ENCODE measurements around the gene PALLD. TPM values are rescaled to one million over a fixed set of nuclear protein-coding genes. Genes with fewer than 3 reads are reported as not detected.

PALLD gene
- total and polyA plus RNA-seq, 2 of the 13 experiments (the other 11 are each of a cell fraction or from before 2014, with no cell fraction given): 0.50 to 1.5 TPM

GRCh38 chr4:168623484-168623883 is 126.6 kb downstream of the PALLD start:
- TF ChIP-seq ZMYM2 (CRISPR knock-in tag; IDR thresholded peaks at IDR 0.05): no peak
- H3K27me3 ChIP-seq (ENCODE audit: control insufficient read depth in 1 of 2, insufficient read depth in 2 of 2, low read length in 2 of 2): peaks cover 0 to 3% of the 10 kb centered on the region in 2 experiments; a peak in 3 of 5 replicates
- H3K36me3 ChIP-seq (replicated peaks in 1 of 2; ENCODE audit: control insufficient read depth in 1 of 2, insufficient read depth in 2 of 2, low read length in 2 of 2): no peaks in the 10 kb centered on the region
- no peaks in the 10 kb centered on the region for H4K20me1 ChIP-seq (ENCODE audit: insufficient read depth, low read length)
- BruUV-seq (replicated peaks): no TSS peak
- 20% methylated on average over 5 of the region's 5 CpGs for WGBS (ENCODE audit: low lambda C conversion rate)
- H3K4me2 ChIP-seq (ENCODE audit: low read depth, low read length): no peak overlapping the region
- H3K9me3 ChIP-seq (ENCODE audit: low read length): no peaks in the 10 kb centered on the region
- intact Hi-C loops (cut with micrococcal nuclease; ENCODE audit: unreplicated experiment) (no loop called here), in situ Hi-C loops (cut with HindIII; ENCODE audit: extremely low pct_ligation_motif_present, low pct_unique_long_range_greater_than_20kb) (no loop called here)
- ChIA-PET POLR2A (no interaction called here), CTCF (ENCODE audit: low intra/inter-chr PET ratio, low total read pairs) (no interaction called here)
- H3K4me3 ChIP-seq (replicated peaks in 1 of 3; ENCODE audit: insufficient read depth in 1 of 3, low read depth in 2 of 3, low read length in 3 of 3): no peak overlapping the region
- H3K79me2 ChIP-seq (ENCODE audit: insufficient read depth, low read length): no peaks in the 10 kb centered on the region
- no peak for ATAC-seq
- no peak overlapping the region for H3K9ac ChIP-seq (ENCODE audit: insufficient read depth, low read depth, low read length)
- DNase-seq (ENCODE audit: low spot score): no peak
- H3K27ac ChIP-seq (ENCODE audit: extremely low read length, insufficient read depth, low read length): no peak overlapping the region
- no peaks in the 10 kb centered on the region for H3K4me1 ChIP-seq (ENCODE audit: insufficient read depth, low read length)
- no peak for FAIRE-seq
- H2AFZ ChIP-seq (ENCODE audit: low read length): no peak overlapping the region

- 31% methylated on average over 5 of the region's 5 CpGs for WGBS (ENCODE audit: low lambda C conversion rate)
- TF ChIP-seq ZSCAN31 (CRISPR knock-in tag; IDR thresholded peaks at IDR 0.05; ENCODE audit: low read depth): no peak
- no peak for TF ChIP-seq TFDP1 (CRISPR knock-in tag; IDR thresholded peaks at IDR 0.05; ENCODE audit: borderline replicate concordance)
- TF ChIP-seq ZNF235 (CRISPR knock-in tag; IDR thresholded peaks at IDR 0.05; ENCODE audit: borderline replicate concordance): no peak
- no peak for TF ChIP-seq TGIF2 (CRISPR knock-in tag; IDR thresholded peaks at IDR 0.05)
- TF ChIP-seq NFKB2 (CRISPR knock-in tag; IDR thresholded peaks at IDR 0.05; ENCODE audit: borderline replicate concordance): no peak
- TF ChIP-seq NR2F1 (CRISPR knock-in tag; IDR thresholded peaks at IDR 0.05): no peak
- TF ChIP-seq KLF6 (CRISPR knock-in tag; IDR thresholded peaks at IDR 0.05): no peak
- no peak for TF ChIP-seq CENPX (CRISPR knock-in tag; IDR thresholded peaks at IDR 0.05)
- H3K9ac ChIP-seq (ENCODE audit: insufficient read depth, low read depth, low read length): no peak overlapping the region
- intact Hi-C loops (cut with micrococcal nuclease; ENCODE audit: unreplicated experiment): no loop called here
- H4K20me1 ChIP-seq (ENCODE audit: insufficient read depth, low read length): no peaks in the 10 kb centered on the region
- no peaks in the 10 kb centered on the region for H3K79me2 ChIP-seq (ENCODE audit: insufficient read depth, low read length)
- no peak for ATAC-seq
- H3K4me3 ChIP-seq (replicated peaks in 1 of 3; ENCODE audit: insufficient read depth in 1 of 3, low read depth in 2 of 3, low read length in 3 of 3): no peak overlapping the region
- DNase-seq (ENCODE audit: low spot score): no peak
- H3K27me3 ChIP-seq (ENCODE audit: control insufficient read depth in 1 of 2, insufficient read depth in 2 of 2, low read length in 2 of 2): peaks cover 0 to 24% of the 10 kb centered on the region in 2 experiments; a peak in 4 of 5 replicates
- no peak overlapping the region for H3K27ac ChIP-seq (ENCODE audit: extremely low read length, insufficient read depth, low read length)
- in situ Hi-C loops (cut with HindIII; ENCODE audit: extremely low pct_ligation_motif_present, low pct_unique_long_range_greater_than_20kb): no loop called here
- FAIRE-seq: no peak
- H3K4me2 ChIP-seq (ENCODE audit: low read depth, low read length): no peak overlapping the region
- H2AFZ ChIP-seq (ENCODE audit: low read length): no peak overlapping the region
- 0 out of 2 replicates have a peak, but pooled peaks cover 10% of the 10 kb centered on the region for H3K4me1 ChIP-seq (ENCODE audit: insufficient read depth, low read length)
- BruUV-seq (replicated peaks): no TSS peak
- ChIA-PET POLR2A (no interaction called here), CTCF (ENCODE audit: low intra/inter-chr PET ratio, low total read pairs) (no interaction called here)
- no peaks in the 10 kb centered on the region for H3K9me3 ChIP-seq (ENCODE audit: low read length)
- no peaks in the 10 kb centered on the region for H3K36me3 ChIP-seq (replicated peaks in 1 of 2; ENCODE audit: control insufficient read depth in 1 of 2, insufficient read depth in 2 of 2, low read length in 2 of 2)
Measured at GRCh38 chr4:168628251-168628650, 131.4 kb downstream of the PALLD start.
